Measurements from ENCODE around the gene ATXN1.

The ATXN1 gene

GRCh38 chr6:16583144-16583762, 178.0 kb downstream of the ATXN1 start:
- no peak for TF ChIP-seq CTCF (conservative IDR thresholded peaks at IDR 0.05; ENCODE audit: low read depth, low read length)
- no peak overlapping the region for H3K4me3 ChIP-seq (ENCODE audit: low read length)
- no peak for DNase-seq (ENCODE audit: low read depth)

GRCh38 chr6:16582446-16583143, 178.7 kb downstream of the ATXN1 start:
- no peak for DNase-seq (ENCODE audit: low read depth)
- no peak overlapping the region for H3K4me3 ChIP-seq (ENCODE audit: low read length)
- TF ChIP-seq CTCF (conservative IDR thresholded peaks at IDR 0.05; ENCODE audit: low read depth, low read length) = no peak

GRCh38 chr6:16578695-16579285, 182.5 kb downstream of the ATXN1 start:
- TF ChIP-seq CTCF (conservative IDR thresholded peaks at IDR 0.05; ENCODE audit: low read depth, low read length) = no peak
- DNase-seq (ENCODE audit: low read depth) = no peak
- no peak overlapping the region for H3K4me3 ChIP-seq (ENCODE audit: low read length)

- TF ChIP-seq CTCF (conservative IDR thresholded peaks at IDR 0.05; ENCODE audit: low read depth, low read length) = no peak
- DNase-seq (ENCODE audit: low read depth) = no peak
- H3K4me3 ChIP-seq (ENCODE audit: low read length) = no peak overlapping the region
These were observed 184.6 kb downstream of the ATXN1 start for GRCh38 chr6:16576451-16577368.

GRCh38 chr6:16575655-16576054, 185.6 kb downstream of the ATXN1 start:
- H3K4me3 ChIP-seq (ENCODE audit: low read length) = no peak overlapping the region
- no peak for TF ChIP-seq CTCF (conservative IDR thresholded peaks at IDR 0.05; ENCODE audit: low read depth, low read length)

GRCh38 chr6:16572943-16573342, 188.3 kb downstream of the ATXN1 start:
- DNase-seq (ENCODE audit: low read depth) = no peak
- H3K4me3 ChIP-seq (ENCODE audit: low read length) = no peak overlapping the region
- TF ChIP-seq CTCF (conservative IDR thresholded peaks at IDR 0.05; ENCODE audit: low read depth, low read length) = no peak

More at GRCh38 chr6:16575655-16576054, 185.6 kb downstream of the ATXN1 start:
- DNase-seq (ENCODE audit: low read depth) = no peak
